Naive thymus-derived CD8-positive, alpha-beta T cell (primary cell): ENCODE data around the gene ATG4B. TPM values are rescaled to one million over a fixed set of nuclear protein-coding genes. Genes with fewer than 3 reads are reported as not detected.

ENCODE experiments used
- ATAC-seq, 2 donors: fragments of 150-1000 bp; cut with Tn5 transposase in 1 of 2; sonication (Bioruptor Pico), chemical (Tn5 transposase) in 1 of 2; 1 replicate in 1 of 2; 2 replicates in 1 of 2; pipeline ENCODE4 v1.10.0; 2021; ENCODE audit warnings: mild to moderate bottlenecking in 2 of 2, moderate library complexity in 2 of 2
- POLR2A ChIA-PET: fragments of 350-600 bp; sonication (Branson Sonifier 250); formaldehyde crosslinking; loops from one replicate; lab custom pipeline; 2021; ENCODE audit warnings: antibody characterized with exemption; lab: Charles Lee
- DNase-seq, 10 donors: peaks; one replicate each; pipeline versions ENCODE4 v3.0.0 to v3.0.0-alpha.2; 2020 to 2022
- H3K27ac Mint-ChIP-seq, 10 donors: one replicate each; pipeline ENCODE4 v1.8.0; 2020 to 2022; ENCODE audit warnings: mild to moderate bottlenecking in 10 of 10, mixed read lengths in 10 of 10, moderate library complexity in 4 of 10, inconsistent platforms in 1 of 10
- H3K27me3 Mint-ChIP-seq, 5 donors: one replicate each; pipeline ENCODE4 v1.8.0; 2021 to 2022; ENCODE audit warnings: mixed read lengths in 5 of 5
- H3K36me3 Mint-ChIP-seq, 3 donors: one replicate each; pipeline ENCODE4 v1.8.0; 2020 to 2022; ENCODE audit warnings: mixed read lengths in 3 of 3, mild to moderate bottlenecking in 2 of 3, inconsistent platforms in 1 of 3
- H3K4me1 Mint-ChIP-seq, 4 donors: one replicate each; pipeline ENCODE4 v1.8.0; 2021 to 2022; ENCODE audit warnings: mixed read lengths in 4 of 4
- H3K4me3 Mint-ChIP-seq, 10 donors: one replicate each; pipeline ENCODE4 v1.8.0; 2020 to 2022; ENCODE audit warnings: mild to moderate bottlenecking in 10 of 10, mixed read lengths in 10 of 10, moderate library complexity in 6 of 10, inconsistent platforms in 1 of 10
- H3K9me3 Mint-ChIP-seq, 9 donors: one replicate each; pipeline ENCODE4 v1.8.0; 2020 to 2022; ENCODE audit warnings: mixed read lengths in 9 of 9, mild to moderate bottlenecking in 3 of 9, inconsistent platforms in 1 of 9, moderate library complexity in 1 of 9
- polyA plus RNA-seq, 3 donors: library from polyadenylated mRNA; unstranded; fragments of 300-500 nt; fragmentation: Illumina TruSeq; gene quantifications; one replicate each; pipeline ENCODE4 v1.2.3, GENCODE V29; 2021
- total RNA-seq, 8 experiments: library from RNA in 2 of 8; stranded (reverse) in 2 of 8; gene quantifications; one replicate each; pipeline ENCODE4 v1.2.3 and lab custom pipeline; 2021 to 2026

ATG4B gene
- total and polyA plus RNA-seq, 5 experiments from 2014 or later, result 45.8 to 104 (median 60.1) TPM

GRCh38 chr2:241616168-241617125, 21.0 kb upstream of the ATG4B start:
- POLR2A ChIA-PET, result interaction anchor here (1.2 kb wide), 1 partner anchor 8 kb away, joined by 4 read pairs; no protein-coding TSS in a partner anchor
- Mint-ChIP-seq H3K27me3 (no peaks in the 10 kb centered on the region), H3K36me3 (peaks cover 0 to 9% (median 0%) of the 10 kb centered on the region in 3 donors), H3K9me3 (peaks cover 0 to 3% (median 0%) of the 10 kb centered on the region in 9 donors), H3K27ac (peak overlapping the region; percentile 62 to 98 (median 88)), H3K4me1 (peaks cover 20 to 44% (median 39%) of the 10 kb centered on the region in 4 donors), H3K4me3 (peak overlapping the region; percentile 81 to 97 (median 94))
- DNase-seq (no peak), ATAC-seq (no peak)

DNA sequence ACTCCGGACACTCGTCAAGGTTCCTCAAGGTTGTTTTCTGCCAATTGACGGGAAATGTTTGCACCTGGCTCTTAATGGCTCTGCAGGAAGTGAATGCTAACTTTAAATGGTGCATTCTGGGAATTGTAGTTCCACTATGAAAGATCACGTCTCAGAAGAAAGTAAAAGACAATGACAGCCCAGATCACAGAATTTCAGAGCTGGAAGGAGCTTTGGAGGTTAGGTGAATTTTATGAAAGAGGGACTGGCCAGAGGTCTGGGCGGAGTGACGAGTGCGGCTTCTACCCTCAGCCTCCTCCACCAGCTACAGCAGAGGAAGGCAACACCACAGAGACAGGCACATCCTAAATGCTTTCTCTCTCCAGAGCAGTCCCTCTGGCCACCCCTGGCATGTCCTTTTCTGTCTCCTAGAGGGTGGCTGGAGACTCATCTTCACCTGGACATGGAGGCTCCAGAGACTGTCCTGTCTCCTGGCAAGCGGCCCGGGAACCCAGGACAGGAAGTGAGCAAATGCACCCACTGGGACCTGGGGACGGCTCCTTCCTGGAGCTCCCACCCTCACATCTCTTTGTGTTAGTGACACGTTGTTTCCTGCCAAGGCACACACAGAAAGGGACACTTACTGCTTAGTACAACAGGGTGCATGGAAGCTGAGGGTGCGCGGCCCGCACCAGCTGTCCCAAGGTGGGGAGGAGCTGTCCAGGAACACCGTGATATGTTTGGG, 19.9 kb upstream of the ATG4B start:
- POLR2A ChIA-PET, result interaction anchor here (1.0 to 1.3 kb wide), 3 partner anchors 69 to 302 kb away, joined by 3 to 5 read pairs (median 3); partner anchors contain the start of genes DTYMK, HDLBP, ING5 and SEPTIN2
- Mint-ChIP-seq H3K4me1 (peaks cover 18 to 41% (median 39%) of the 10 kb centered on the region in 4 donors), H3K36me3 (peaks cover 0 to 10% (median 0%) of the 10 kb centered on the region in 3 donors), H3K9me3 (peaks cover 0 to 3% (median 0%) of the 10 kb centered on the region in 9 donors), H3K27ac (peak overlapping the region; percentile 69 to 98 (median 95)), H3K4me3 (peak overlapping the region; percentile 89 to 97 (median 94)), H3K27me3 (no peaks in the 10 kb centered on the region)
- peak; percentile 90 for ATAC-seq
- peak in 7 of 10 donors; percentile 20 to 69 (median 45) for DNase-seq

DNA sequence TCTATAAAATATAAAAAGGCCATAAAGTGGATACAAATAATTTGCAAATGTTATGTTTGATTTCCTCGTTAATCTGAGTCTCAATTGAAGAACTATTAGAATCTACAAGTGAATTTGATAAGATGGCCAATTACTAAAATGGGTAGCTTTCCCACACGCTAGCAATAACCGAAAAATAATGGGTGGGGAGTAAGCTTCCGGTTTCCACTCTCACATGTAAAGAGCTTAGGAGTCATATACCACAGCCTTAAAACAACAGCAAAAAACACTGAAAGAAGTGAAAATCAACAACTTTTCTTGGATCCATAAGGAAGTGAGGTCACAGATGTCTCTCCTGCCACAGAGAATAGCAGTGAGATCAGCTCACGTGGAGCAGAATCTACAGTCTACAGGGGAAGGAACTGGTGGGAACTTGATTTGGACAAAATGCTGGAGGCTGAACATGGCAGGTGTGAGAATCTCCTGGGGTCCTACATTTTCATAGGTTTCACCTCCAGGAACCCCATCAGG, 19.1 kb upstream of the ATG4B start:
- H3K27ac Mint-ChIP-seq, result peak overlapping the region; percentile 2 to 98 (median 94)
- H3K9me3 Mint-ChIP-seq, result peaks cover 0 to 3% (median 0%) of the 10 kb centered on the region in 9 donors
- peaks cover 0 to 7% (median 0%) of the 10 kb centered on the region in 3 donors for H3K36me3 Mint-ChIP-seq
- DNase-seq, result no peak
- peak overlapping the region in 9 of 10 donors; percentile 40 to 97 (median 91) for H3K4me3 Mint-ChIP-seq
- no peaks in the 10 kb centered on the region for H3K27me3 Mint-ChIP-seq
- POLR2A ChIA-PET, result interaction anchor here (1.0 to 1.3 kb wide), 3 partner anchors 69 to 303 kb away, joined by 3 to 5 read pairs (median 3); partner anchors contain the start of genes DTYMK, HDLBP, ING5 and SEPTIN2
- peaks cover 18 to 41% (median 39%) of the 10 kb centered on the region in 4 donors for H3K4me1 Mint-ChIP-seq
- ATAC-seq, result no peak

DNA sequence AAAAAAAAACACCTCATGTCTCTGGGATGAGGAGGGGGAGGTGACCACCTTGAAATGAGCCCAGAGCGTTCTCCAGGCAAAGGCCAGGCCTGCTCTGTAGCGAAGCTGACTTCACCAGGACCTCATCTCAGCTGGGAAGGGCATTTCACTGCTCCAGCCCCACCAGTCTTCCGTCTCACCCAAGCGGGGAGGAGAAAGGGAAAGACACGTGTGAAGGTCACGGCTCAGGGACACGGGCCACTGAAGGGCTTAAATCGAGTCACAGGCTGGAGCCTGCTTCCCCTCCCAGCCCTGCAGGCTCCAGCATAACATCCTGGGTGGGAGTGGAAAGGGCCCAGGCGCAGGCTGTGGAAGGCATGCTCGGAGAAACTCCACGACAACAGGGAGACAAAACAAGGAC, 18.7 kb upstream of the ATG4B start:
- Mint-ChIP-seq H3K36me3 (peaks cover 0 to 5% (median 0%) of the 10 kb centered on the region in 3 donors), H3K9me3 (peaks cover 0 to 3% (median 0%) of the 10 kb centered on the region in 9 donors), H3K4me3 (no peak overlapping the region), H3K27me3 (no peaks in the 10 kb centered on the region), H3K27ac (peak overlapping the region in 7 of 10 donors; percentile 4 to 96 (median 93)), H3K4me1 (peaks cover 18 to 41% (median 39%) of the 10 kb centered on the region in 4 donors)
- ATAC-seq (no peak), DNase-seq (no peak)
- POLR2A ChIA-PET, result interaction anchor here (1.1 kb wide), 1 partner anchor 83 kb away, joined by 3 read pairs; the partner anchor contains the start of gene ING5

GRCh38 chr2:241619597-241620418, 17.7 kb upstream of the ATG4B start:
- POLR2A ChIA-PET, result no interaction called here
- Mint-ChIP-seq H3K27me3 (no peaks in the 10 kb centered on the region), H3K36me3 (peaks cover 0 to 5% (median 0%) of the 10 kb centered on the region in 3 donors), H3K27ac (peak overlapping the region in 1 of 10 donors; percentile 79), H3K4me3 (peak overlapping the region in 1 of 10 donors; percentile 7), H3K9me3 (peaks cover 0 to 3% (median 0%) of the 10 kb centered on the region in 9 donors), H3K4me1 (peaks cover 18 to 43% (median 40%) of the 10 kb centered on the region in 4 donors)
- no peak for DNase-seq
- ATAC-seq, result no peak

- Mint-ChIP-seq H3K9me3 (peaks cover 0 to 3% (median 0%) of the 10 kb centered on the region in 9 donors), H3K4me3 (peak overlapping the region in 1 of 10 donors; percentile 7), H3K27me3 (no peaks in the 10 kb centered on the region), H3K4me1 (peaks cover 18 to 39% (median 37%) of the 10 kb centered on the region in 4 donors), H3K36me3 (peaks cover 0 to 7% (median 0%) of the 10 kb centered on the region in 3 donors), H3K27ac (peak overlapping the region in 5 of 10 donors; percentile 11 to 79 (median 43))
- POLR2A ChIA-PET, result interaction anchor here (0.6 kb wide), 1 partner anchor 11 kb away, joined by 3 read pairs; no protein-coding TSS in a partner anchor
- ATAC-seq, result no peak
- DNase-seq, result no peak
Observed at GRCh38 chr2:241620419-241620769, 17.1 kb upstream of the ATG4B start.

- Mint-ChIP-seq H3K27ac (peak overlapping the region in 1 of 10 donors; percentile 40), H3K36me3 (peaks cover 0 to 48% (median 8%) of the 10 kb centered on the region in 3 donors), H3K9me3 (no peaks in the 10 kb centered on the region), H3K27me3 (no peaks in the 10 kb centered on the region), H3K4me3 (no peak overlapping the region), H3K4me1 (peaks cover 13 to 27% (median 18%) of the 10 kb centered on the region in 4 donors)
- no peak for ATAC-seq
- DNase-seq, result no peak
- POLR2A ChIA-PET, result no interaction called here
Observed at GRCh38 chr2:241627675-241628074, 9.8 kb upstream of the ATG4B start.

- POLR2A ChIA-PET, result no interaction called here
- Mint-ChIP-seq H3K27ac (peak overlapping the region in 1 of 10 donors; percentile 15), H3K36me3 (peaks cover 0 to 58% (median 8%) of the 10 kb centered on the region in 3 donors), H3K27me3 (no peaks in the 10 kb centered on the region), H3K4me3 (no peak overlapping the region), H3K4me1 (peaks cover 14 to 28% (median 19%) of the 10 kb centered on the region in 4 donors), H3K9me3 (no peaks in the 10 kb centered on the region)
- ATAC-seq (no peak), DNase-seq (no peak)
Observed at GRCh38 chr2:241629762-241630435, 7.6 kb upstream of the ATG4B start.

DNA sequence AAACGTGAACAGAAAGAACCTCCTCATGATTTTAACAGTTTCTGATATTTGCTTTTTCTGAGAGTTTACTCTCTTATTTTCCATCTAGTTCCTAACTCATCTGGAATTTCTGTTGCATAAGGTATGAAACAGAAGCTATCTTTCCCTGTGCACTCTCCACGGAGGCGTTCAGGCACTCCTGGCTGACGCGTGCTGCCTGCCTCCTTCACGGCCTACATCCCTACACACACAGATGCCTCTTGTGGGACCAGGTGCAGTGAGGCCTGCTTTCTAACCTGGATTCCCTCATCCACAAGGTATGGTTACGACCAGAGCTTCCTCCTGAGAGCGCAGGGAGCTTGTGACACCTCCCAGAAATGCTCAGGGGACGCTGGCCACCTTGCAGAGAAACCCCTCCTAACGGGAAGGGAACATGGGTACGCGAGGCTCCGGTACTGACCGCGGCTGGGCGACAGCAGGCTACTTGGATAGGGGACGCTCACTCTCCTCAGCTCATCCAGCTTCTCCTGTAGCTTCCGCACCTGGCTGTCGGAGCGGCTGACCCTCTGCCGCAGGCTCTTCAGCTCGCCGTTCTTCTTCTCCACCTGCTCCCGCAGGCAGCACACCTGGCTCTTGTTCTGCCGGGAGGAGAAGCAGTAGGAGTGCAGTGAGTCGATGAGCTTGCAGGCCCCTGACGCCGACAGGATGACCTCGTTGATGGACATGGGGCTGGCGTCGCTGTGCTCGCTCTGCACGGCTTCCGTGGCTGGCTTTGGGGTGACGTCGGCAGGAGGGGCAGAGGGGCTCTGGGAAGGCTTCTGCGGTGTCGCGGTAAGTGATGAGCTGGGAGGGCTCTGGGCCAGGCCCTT, 4.8 kb upstream of the ATG4B start:
- POLR2A ChIA-PET, result interaction anchor here (0.6 to 0.9 kb wide), 2 partner anchors 10 to 69 kb away, joined by 5 to 6 read pairs; partner anchors contain the start of gene ING5
- Mint-ChIP-seq H3K4me1 (peaks cover 16 to 36% (median 31%) of the 10 kb centered on the region in 4 donors), H3K27me3 (no peaks in the 10 kb centered on the region), H3K4me3 (peak overlapping the region in 1 of 10 donors; percentile 48), H3K36me3 (peaks cover 0 to 48% (median 8%) of the 10 kb centered on the region in 3 donors), H3K27ac (no peak overlapping the region), H3K9me3 (no peaks in the 10 kb centered on the region)
- no peak for ATAC-seq
- no peak for DNase-seq

- Mint-ChIP-seq H3K9me3 (no peaks in the 10 kb centered on the region), H3K4me3 (no peak overlapping the region), H3K27me3 (no peaks in the 10 kb centered on the region), H3K4me1 (peaks cover 13 to 35% (median 33%) of the 10 kb centered on the region in 4 donors), H3K36me3 (peaks cover 0 to 42% (median 6%) of the 10 kb centered on the region in 3 donors), H3K27ac (peak overlapping the region in 1 of 10 donors; percentile 20)
- POLR2A ChIA-PET, result no interaction called here
- DNase-seq, result no peak
- no peak for ATAC-seq
Observed at GRCh38 chr2:241633561-241633960, 3.9 kb upstream of the ATG4B start.
